Right lobe of liver (tissue), 6 donors: ENCODE results near the gene JUNB. TPM values are rescaled to one million over a fixed set of nuclear protein-coding genes. Genes with fewer than 3 reads are reported as not detected.

ENCODE experiments used
- ATAC-seq, 4 donors: fragments of 200-7000 bp; cut with Tn5 transposase; one replicate each; pipeline ENCODE4 v1.9.1; 2020; ENCODE audit warnings: mild to moderate bottlenecking in 4 of 4, moderate library complexity in 4 of 4
- DNase-seq, 3 donors: peaks; one replicate each; pipeline ENCODE4 v3.0.0-alpha.2; 2020
- H3K27ac ChIP-seq, 3 donors: fragments of 200-600 bp; one replicate each; pipeline ENCODE4 v1.8.0; 2022
- H3K27me3 ChIP-seq, 2 donors: fragments of 200-600 bp; one replicate each; pipeline ENCODE4 v1.8.0; 2022
- H3K36me3 ChIP-seq, 4 donors: fragments of 200-600 bp; sonication (generic) in 1 of 4; one replicate each; pipeline versions ENCODE4 v1.5.1 to v1.8.0; 2017 to 2022; ENCODE audit warnings: control low read depth in 1 of 4
- H3K4me1 ChIP-seq, 4 donors: fragments of 200-600 bp; sonication (generic) in 1 of 4; one replicate each; pipeline versions ENCODE4 v1.5.1 to v1.8.0; 2017 to 2022; ENCODE audit warnings: control low read depth in 1 of 4
- H3K4me3 ChIP-seq, 3 donors: fragments of 200-600 bp; one replicate each; pipeline ENCODE4 v1.8.0; 2022
- H3K9me3 ChIP-seq, 4 donors: fragments of 200-600 bp; sonication (generic) in 1 of 4; one replicate each; pipeline versions ENCODE4 v1.5.1 to v1.8.0; 2017 to 2022; ENCODE audit warnings: control low read depth in 1 of 4
- CTCF ChIP-seq, 4 donors: fragments of 200-600 bp in 3 of 4; fragments of 450-650 bp in 1 of 4; IDR thresholded peaks; one replicate each; pipeline versions ENCODE4 v1.5.1 to v1.8.0; 2016 to 2022; ENCODE audit warnings: antibody characterized with exemption in 4 of 4, mild to moderate bottlenecking in 2 of 4
- POLR2A ChIP-seq: fragments of 450-650 bp; IDR thresholded peaks from one replicate; pipeline ENCODE4 v1.6.1; 2017; ENCODE audit warnings: antibody characterized with exemption, mild to moderate bottlenecking
- WGBS: methylation state at CpG from one replicate; pipeline ENCODE4 v1.1.6; 2018; ENCODE audit warnings: low coverage, low lambda C conversion rate; ENCODE audit not compliant: insufficient coverage; ENCODE audit errors: missing lambda C conversion rate; 5-methylcytosine and 5-hydroxymethylcytosine counted together
- intact Hi-C, 2 donors: fragments of 100-400 bp; cut with DNase I; formaldehyde crosslinking; loops; one replicate each; pipeline versions ENCODE4 v1.11.2 to v1.14.1; 2022
- total RNA-seq, 6 experiments: library from RNA; depleted of rRNA in 2 of 6; stranded (reverse); fragments of >200 nt in 2 of 6; fragmentation: NEBNext Ultra II Directional in 3 of 6; extraction: Animal tissue kit (Norgen Biotek cat#: 25700) in 3 of 6; gene quantifications; one replicate each; pipeline versions ENCODE4 v1.1.0 to v1.2.4, GENCODE V29; 2016 to 2023
- donor health status: DM: no; HTN: yes; CAD: no.
- donor health status: DM: no; HTN: no; CAD: no.
- donor health status: DM: no; HTN: no; CAD: no.
- donor health status: DM: no; HTN: yes; CAD: no.
- donor health status: DM: no; HTN: yes; CAD: no.

The JUNB gene
- total RNA-seq, 6 experiments from 2014 or later: 10.2 to 378 (median 66.0) TPM

- Histone ChIP-seq H3K27ac (no peak overlapping the region), H3K4me3 (no peak overlapping the region), H3K27me3 (peaks cover 0 to 28% of the 10 kb centered on the region in 2 donors), H3K4me1 (no peaks in the 10 kb centered on the region), H3K36me3 (no peaks in the 10 kb centered on the region), H3K9me3 (no peaks in the 10 kb centered on the region)
- DNase-seq (no peak), ATAC-seq (no peak)
- WGBS: 27% methylated on average over 11 of the region's 21 CpGs
- TF ChIP-seq CTCF (IDR thresholded peaks at IDR 0.05) (no peak), POLR2A (no peak)
- intact Hi-C loops: no loop called here
These were observed 47.8 kb downstream of the JUNB start for GRCh38 chr19:12838886-12839756.

GRCh38 chr19:12840091-12841079, 49.1 kb downstream of the JUNB start:
- Histone ChIP-seq H3K4me1 (no peaks in the 10 kb centered on the region), H3K9me3 (no peaks in the 10 kb centered on the region), H3K27ac (no peak overlapping the region), H3K4me3 (no peak overlapping the region), H3K27me3 (peaks cover 0 to 22% of the 10 kb centered on the region in 2 donors), H3K36me3 (no peaks in the 10 kb centered on the region)
- 23% methylated on average over 32 of the region's 43 CpGs for WGBS
- TF ChIP-seq POLR2A (no peak), CTCF (IDR thresholded peaks at IDR 0.05) (no peak)
- intact Hi-C loops: loop anchor here (10.0 kb wide), 2 partner anchors 76 to 276 kb away; no protein-coding TSS in a partner anchor
- DNase-seq (peak in 1 of 3 donors; percentile 60), ATAC-seq (peak; percentile 25 to 66 (median 59))

GRCh38 chr19:12841094-12841493, 49.8 kb downstream of the JUNB start:
- H3K4me3 ChIP-seq: no peak overlapping the region
- TF ChIP-seq CTCF (IDR thresholded peaks at IDR 0.05) (no peak), POLR2A (no peak)
- WGBS: 9% methylated on average over 7 of the region's 29 CpGs
- ATAC-seq: no peak
- H3K36me3 ChIP-seq: no peaks in the 10 kb centered on the region
- peak in 1 of 3 donors; percentile 24 for DNase-seq
- H3K9me3 ChIP-seq: no peaks in the 10 kb centered on the region
- intact Hi-C loops: loop anchor here (10.0 kb wide), 2 partner anchors 76 to 276 kb away; no protein-coding TSS in a partner anchor
- no peaks in the 10 kb centered on the region for H3K4me1 ChIP-seq
- H3K27ac ChIP-seq: no peak overlapping the region
- peaks cover 0 to 15% of the 10 kb centered on the region in 2 donors for H3K27me3 ChIP-seq

- peaks cover 0 to 2% (median 0%) of the 10 kb centered on the region in 4 donors for H3K4me1 ChIP-seq
- ATAC-seq (no peak), DNase-seq (no peak)
- 92% methylated on average over 11 of the region's 18 CpGs for WGBS
- H3K27me3 ChIP-seq: peaks cover 0 to 12% of the 10 kb centered on the region in 2 donors
- H3K36me3 ChIP-seq: no peaks in the 10 kb centered on the region
- TF ChIP-seq POLR2A (no peak), CTCF (IDR thresholded peaks at IDR 0.05) (no peak)
- H3K27ac ChIP-seq: no peak overlapping the region
- no peaks in the 10 kb centered on the region for H3K9me3 ChIP-seq
- no peak overlapping the region for H3K4me3 ChIP-seq
- intact Hi-C loops: loop anchor here (10.0 kb wide), 2 partner anchors 78 to 278 kb away; no protein-coding TSS in a partner anchor
These were observed 51.2 kb downstream of the JUNB start for GRCh38 chr19:12842511-12842910.
